GM21515 (cell line): Measurements from ENCODE around the gene ALKBH5.

ENCODE experiments used
- ATAC-seq: cut with Tn5 transposase; IDR thresholded peaks from one replicate; pipeline ENCODE4 v1.9.1; 2021; ENCODE audit not compliant: unreplicated experiment

Gene ALKBH5

DNA sequence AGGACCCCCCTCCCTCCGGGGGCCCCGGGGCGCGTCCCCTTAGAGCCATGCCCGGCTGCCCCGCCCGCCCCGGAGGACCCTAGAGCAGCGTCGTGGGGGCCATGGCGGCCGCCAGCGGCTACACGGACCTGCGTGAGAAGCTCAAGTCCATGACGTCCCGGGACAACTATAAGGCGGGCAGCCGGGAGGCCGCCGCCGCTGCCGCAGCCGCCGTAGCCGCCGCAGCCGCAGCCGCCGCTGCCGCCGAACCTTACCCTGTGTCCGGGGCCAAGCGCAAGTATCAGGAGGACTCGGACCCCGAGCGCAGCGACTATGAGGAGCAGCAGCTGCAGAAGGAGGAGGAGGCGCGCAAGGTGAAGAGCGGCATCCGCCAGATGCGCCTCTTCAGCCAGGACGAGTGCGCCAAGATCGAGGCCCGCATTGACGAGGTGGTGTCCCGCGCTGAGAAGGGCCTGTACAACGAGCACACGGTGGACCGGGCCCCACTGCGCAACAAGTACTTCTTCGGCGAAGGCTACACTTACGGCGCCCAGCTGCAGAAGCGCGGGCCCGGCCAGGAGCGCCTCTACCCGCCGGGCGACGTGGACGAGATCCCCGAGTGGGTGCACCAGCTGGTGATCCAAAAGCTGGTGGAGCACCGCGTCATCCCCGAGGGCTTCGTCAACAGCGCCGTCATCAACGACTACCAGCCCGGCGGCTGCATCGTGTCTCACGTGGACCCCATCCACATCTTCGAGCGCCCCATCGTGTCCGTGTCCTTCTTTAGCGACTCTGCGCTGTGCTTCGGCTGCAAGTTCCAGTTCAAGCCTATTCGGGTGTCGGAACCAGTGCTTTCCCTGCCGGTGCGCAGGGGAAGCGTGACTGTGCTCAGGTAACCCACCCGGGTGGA, 759 bp downstream of the ALKBH5 start:
- ATAC-seq: peak; percentile 2

DNA sequence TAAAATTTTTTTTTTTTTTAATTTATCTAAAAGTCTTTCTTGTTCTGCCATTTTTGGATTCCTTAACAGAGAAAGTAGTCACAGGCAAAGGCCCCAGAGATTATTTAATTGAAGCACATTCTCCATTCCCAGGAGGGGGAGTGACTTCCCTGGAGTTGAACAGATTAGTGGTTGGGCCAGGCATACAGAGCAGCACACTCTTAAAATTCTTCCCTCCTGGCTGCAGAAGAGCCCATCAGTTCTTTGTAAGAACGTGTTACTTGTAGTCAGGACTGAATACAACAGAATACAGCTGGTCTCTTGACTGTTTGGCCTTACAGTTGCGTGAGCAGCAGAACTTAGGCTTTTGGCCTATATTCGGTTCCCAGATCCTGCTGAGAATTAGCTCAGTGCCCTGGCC, 1.8 kb downstream of the ALKBH5 start:
- ATAC-seq: no peak

DNA sequence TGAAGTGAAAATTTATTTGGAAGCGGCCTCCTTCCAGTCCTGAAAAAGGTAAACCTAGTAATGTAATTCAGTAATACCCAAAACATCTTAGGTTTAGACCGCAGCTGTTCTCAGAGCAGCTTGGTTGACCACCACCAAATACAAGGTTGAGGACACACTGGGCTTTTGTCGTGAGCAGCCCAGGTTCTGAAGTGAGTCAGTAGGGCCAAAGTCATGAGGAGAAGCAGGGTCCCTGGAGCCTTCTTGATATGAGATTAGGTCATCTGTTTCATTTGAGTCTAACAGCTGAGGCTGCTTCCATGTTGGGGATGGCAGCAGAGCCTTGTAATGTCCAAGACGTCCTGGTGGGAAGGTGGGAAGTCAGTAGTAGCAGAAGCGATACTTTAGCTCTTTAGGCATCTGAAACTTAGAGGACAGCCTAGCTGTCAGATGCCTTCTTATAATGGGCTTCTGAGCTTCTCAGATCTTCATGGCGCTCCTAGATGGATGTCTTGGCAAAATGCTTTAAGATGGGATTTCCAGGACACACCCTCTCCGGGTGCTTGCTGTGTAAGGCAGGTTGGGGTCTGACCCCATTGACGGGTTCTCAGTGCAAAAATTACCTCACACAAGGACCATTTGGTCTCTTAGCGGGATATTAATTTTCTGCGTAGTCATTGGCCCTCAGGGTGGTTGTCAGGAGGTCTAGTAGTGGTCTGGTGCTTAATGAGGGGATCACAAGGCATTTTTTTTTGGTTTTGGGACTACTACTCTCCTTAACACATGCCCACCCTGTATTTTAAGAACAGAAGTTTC, 2.4 kb downstream of the ALKBH5 start:
- no peak for ATAC-seq

DNA sequence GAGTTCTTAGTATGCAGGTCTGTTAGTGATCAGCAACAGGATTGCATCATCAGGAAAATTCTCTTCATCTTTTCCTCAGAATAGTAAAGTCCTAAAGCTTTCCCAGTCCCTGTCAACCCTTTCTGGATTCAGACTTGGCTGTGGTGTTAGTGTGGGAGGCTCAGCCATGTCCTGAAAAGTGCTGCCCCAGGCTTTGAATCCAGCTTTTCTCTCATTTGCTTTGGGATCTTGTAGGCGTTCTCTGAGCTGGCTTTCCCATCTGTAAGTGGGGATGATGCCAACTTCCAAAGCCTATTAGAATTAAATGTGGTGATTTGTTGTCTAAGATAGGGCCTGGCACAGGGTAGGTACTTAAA, 3.0 kb downstream of the ALKBH5 start:
- ATAC-seq: no peak

DNA sequence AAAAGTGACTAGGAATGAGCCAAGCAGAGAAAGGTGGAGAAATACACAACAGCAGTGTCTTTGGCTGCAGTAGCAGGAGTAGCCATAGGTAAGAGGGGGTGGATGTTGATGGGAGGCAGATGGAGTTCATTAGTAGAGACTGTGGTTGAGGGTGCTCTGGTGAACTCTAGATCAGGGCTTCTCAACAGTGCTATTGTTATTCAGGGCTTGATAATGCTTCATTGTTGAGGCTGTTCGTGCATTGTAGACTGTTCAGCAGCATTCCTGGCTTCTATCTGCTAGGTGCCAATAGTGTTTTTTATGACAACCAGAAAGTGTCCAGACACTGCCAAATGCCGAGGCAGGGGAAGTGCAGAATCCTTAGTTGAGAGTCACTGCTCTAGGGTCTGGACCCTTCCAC, 3.6 kb downstream of the ALKBH5 start:
- ATAC-seq: no peak

DNA sequence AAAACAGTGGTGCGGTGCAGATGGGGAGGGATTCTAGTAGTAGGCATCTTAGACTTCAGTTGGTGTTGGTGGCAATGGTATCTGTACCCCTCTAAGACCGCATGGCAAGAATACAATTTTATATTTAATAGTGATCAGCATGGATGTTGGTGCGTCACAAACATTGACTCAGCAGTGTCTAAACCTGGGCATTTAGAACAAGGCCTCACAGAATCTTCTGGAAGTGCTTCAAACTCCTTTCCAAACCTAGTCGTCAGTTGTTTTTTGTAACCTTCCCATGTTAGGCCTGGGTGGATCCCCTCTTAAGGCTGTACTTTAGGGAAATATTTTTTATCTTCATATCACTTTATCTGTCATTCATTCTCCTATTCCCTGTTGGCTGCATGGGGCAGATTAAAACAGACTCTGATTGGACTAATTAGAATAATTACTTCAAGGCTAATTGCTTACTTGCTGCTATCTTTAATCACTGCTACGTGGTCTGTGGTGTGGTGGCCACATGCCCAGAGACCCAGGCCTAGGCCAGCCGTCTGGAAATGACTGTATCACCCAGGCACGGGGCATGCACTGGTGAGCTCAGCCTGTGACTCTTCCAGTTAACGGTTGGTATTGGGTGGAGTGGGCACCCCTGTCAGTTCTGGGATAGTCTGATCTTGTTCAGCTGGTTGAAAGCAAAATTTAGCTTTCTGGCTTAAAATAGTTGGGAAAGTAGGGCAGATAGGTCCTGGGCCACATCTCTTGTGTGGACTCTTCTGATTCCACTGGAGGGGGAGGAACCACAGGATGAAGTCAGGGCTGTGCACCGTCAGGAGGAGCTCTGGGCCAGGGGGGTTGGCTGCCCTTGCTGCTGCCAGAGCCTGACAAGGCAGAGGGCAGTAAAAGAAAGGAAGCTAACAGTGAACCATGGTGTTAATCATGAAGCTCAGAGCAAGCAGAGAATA, 4.5 kb downstream of the ALKBH5 start:
- ATAC-seq: no peak

DNA sequence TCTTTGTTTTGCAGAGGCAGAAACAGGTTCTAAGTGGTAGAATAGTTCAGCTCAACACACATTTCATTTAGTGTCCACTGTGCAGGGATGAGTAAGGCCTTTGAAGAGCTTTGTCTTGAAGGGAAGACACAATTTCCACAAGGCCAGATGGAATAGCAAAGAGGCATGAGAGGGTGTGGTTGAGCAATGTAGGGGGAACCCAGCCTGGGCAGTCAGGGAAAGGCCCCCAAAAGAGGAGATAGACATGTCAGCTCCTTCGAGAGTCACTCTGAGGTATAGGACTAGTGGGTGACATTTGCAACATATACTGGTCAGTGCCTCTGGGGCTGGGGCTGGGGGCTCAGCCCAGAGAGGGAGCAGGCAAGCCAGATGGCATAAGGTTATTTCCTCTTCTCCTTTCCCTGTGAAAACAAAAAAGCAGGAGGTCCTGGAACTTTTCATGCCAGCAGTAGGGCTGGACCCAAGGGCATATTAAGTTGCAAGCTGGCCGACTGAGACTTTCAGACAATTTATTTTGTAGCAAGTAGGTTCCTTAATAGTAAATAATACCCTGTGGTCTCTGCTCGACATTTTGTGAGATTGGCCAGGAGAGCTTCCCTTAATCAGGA, 7.1 kb downstream of the ALKBH5 start:
- no peak for ATAC-seq

DNA sequence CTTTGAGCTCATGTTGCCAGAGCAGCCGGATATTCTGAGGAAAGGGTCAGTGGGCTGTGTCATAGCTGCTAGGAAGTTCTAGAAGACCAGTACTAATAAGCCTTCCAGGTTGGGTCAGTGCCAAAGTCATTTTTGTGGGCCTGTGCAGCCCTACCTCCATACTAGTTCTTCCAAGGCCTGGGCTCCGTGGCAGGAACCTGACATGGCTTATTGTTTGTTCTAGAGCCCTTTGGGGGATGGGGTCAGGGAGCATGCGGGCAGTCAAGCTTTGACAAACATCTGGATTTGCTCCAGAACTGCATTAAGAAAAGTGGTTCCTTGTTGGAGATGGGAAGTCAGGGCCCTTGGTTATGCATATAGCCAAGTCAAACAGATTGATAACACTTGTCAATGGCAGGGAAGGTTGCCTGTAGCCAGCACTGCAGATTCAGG, 7.6 kb downstream of the ALKBH5 start:
- ATAC-seq: no peak

DNA sequence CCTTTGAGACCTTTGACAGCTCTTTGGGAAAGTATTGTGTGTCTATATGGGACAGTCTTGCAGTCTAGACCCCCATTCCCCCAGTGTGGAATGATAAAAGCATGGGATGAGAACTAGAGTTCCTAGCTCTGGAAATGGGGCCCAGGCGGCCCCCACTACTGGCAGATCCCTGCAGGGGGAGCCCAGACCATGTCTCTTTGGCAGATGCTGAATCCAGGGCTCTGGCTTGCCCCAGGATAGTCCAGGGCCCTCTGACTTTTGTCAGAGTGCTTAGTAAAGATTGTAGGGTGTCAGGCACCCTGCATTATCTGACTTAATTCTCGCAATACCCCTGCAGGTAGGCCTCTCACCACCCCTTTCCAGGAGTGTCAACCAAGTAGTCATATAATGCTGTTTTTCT, 8.3 kb downstream of the ALKBH5 start:
- ATAC-seq: no peak

DNA sequence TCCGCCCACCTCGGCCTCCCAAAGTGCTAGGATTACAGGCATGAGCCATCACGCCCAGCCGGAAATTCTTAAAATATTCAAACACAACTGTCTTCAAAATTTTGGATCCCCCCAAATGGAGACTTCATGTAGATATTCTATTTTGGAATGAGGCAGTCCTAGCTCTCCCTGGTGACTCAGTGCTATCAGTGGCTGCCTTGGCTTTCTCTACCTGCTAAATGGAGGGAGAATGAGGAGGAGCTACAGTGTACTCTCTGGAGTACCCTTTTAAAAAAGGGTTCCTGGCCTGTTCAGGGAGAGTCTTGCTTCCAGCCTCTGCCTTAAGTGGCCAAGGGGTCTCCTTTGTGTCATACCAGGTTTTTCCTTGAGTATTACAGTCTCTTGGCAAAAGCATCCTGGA, 10.8 kb downstream of the ALKBH5 start:
- no peak for ATAC-seq

DNA sequence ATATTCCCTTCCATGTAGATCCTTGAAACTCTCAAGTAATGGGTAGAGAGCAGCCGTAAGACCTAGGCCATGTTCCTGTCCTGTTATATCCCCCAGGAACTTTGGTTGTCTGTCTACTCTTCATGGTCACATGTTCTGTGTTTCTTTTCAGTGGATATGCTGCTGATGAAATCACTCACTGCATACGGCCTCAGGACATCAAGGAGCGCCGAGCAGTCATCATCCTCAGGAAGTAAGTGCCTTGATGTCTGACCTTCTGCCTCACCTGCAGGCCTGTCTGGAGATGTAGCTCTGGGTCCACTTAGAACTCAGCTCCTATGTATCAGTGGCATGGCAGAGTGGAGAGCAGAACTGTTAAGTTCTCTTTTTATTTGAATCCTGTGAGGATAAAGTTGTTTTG, 11.2 kb downstream of the ALKBH5 start:
- ATAC-seq: no peak

DNA sequence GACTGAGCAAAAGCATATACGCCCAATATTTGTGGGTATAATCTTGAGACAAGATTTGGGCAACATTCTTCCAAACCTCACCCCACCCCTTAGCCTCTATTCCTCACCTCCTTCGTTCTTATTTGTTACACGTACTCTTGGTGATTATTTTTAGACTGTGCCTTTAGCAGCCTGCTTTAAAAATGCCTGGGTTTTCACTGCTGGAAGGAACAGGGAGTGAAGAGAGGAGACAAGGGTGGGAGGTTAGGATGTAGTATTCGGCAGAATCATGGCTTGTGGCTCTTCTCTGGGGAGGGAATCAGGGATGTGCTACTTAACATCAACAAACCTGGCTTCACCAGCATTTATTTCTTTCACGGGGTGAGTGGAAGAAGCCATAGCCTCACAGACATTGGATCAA, 11.6 kb downstream of the ALKBH5 start:
- no peak for ATAC-seq

DNA sequence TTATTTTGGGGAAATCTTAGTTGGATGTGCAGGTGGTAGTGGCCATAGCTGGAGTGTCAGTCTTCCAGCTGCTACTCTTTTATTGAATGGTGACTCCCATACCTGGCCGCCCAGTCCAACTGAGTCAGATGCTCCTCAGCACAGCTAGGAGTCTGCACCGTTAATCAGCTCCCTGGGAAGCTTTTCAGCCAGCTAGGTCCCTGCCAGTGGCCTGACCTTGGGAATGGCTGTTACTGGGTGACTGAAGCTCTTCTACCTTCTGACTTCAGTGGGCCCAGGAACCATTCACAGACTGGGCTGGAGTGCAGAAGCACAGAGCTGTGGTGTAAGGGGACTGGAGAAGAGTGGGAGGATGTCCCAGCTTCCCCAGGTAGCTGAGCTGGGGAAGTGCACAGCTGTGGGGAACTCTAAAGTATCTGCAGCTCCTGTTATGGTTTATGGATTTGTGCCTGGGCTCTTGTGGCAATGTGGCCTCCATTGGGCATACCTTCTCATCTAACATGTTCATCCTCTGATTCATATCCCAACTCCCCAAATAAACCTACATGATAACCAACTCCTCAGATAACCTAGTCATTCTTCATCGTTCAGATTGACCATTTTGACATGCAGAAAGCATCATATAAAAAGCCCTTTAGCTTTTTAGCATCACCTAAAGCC, 14.0 kb downstream of the ALKBH5 start:
- ATAC-seq: no peak

DNA sequence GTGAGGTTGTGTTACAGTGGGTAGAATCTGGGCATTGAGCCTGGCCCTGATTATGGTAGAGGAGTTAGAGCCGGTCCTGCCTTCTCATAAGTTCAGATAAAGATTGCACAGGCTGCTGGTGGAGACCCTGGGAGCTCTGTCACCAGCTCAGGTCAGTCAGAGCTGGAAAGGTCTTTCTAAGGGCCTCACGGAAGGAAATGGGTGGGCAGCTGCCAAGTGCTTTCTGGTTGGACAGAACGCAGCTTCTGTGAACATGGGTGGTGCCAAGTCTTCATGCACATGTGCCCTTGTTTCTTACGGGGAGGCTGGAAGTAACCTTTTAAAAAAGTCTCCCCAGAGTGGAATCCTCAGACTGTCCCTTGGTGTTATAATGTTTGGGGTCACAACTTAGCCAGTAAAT, 14.9 kb downstream of the ALKBH5 start:
- ATAC-seq: no peak

DNA sequence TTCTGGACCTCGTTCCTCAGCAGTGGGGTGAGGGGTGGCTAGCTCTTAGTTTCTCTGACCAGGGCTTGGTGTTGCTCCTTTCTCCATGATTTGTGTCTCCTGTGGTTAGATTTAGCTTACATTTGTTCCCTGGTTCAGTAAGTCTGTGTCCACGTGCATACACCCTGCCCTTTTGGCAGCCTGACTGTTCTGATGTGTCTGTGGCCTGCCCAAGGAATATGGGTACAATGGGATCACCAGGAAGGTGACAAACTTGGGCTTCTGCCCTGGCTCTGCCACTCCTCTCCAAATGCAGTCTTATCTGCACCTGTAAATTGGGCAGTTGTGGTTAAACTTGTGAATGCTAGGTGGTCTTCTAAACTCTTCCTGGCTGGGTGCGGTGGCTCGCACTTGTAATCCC, 17.5 kb downstream of the ALKBH5 start:
- ATAC-seq: no peak

DNA sequence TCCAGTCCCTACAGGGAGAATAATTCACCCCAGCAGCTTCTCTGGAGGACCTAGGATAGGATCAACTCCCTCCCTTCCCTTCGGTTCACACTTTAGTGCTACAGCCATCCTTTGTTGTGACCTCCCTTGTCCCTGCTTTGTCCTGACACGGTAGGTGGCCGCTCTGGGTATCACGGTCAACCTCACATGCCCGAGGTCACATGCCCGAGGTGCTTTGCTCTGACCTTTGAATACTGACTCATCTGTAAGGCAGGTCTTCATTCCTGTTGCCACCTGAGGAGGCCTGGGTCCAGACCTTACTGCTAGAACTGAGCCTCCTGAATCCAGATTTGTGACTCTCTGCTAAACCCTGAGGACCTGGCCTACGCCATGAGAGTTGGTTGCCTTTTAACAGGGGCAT, 19.7 kb downstream of the ALKBH5 start:
- ATAC-seq: no peak

DNA sequence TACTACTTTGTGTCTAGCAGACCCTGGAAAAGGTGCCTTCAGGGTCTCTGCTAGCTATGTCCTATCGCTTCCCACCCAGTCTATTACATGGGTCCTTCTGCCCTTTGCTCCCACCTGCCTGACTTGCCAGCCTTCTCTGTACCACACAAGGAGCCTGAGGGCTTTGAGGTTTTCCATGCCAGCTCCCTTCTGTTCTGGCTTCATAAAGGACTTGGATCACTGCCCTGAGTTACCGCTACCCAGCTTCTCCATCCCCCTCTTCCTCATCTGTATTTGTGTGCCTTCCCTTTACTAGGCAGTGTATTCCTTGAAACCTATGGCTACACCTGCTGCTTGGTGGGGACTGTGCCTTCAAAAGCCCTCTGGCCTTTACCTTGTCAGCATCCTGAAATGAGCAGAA, 22.2 kb downstream of the ALKBH5 start:
- ATAC-seq: no peak

DNA sequence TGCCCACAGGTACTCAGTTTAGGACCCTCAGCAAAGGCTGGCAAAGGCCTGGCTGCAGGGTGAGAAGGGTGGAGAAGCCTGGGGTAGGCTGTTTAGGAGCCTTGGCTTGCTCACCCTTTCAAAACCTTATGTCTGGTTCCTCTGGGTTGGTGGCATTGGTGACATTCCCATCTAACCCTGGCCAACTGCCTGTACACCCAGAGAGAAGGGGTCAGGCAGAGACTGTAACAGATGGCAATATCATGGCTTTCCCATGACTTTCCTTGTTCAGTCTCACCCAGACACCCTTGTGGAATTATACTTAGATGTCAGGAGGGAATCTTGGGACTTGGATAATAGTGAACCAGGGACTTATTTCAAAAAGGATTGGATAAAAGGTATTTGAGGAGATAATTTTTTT, 23.3 kb downstream of the ALKBH5 start:
- ATAC-seq: no peak

DNA sequence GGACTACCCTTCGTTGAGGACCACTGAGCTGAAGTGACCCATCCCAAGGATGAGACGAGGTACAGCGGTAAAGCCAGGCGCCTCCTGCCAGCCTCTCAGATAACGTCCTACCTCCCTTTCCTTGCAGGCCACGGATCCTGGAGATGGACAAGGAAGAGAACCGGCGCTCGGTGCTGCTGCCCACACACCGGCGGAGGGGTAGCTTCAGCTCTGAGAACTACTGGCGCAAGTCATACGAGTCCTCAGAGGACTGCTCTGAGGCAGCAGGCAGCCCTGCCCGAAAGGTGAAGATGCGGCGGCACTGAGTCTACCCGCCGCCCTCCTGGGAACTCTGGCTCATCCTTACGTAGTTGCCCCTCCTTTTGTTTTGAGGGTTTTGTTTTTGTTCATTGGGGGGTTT, 24.5 kb downstream of the ALKBH5 start:
- no peak for ATAC-seq

DNA sequence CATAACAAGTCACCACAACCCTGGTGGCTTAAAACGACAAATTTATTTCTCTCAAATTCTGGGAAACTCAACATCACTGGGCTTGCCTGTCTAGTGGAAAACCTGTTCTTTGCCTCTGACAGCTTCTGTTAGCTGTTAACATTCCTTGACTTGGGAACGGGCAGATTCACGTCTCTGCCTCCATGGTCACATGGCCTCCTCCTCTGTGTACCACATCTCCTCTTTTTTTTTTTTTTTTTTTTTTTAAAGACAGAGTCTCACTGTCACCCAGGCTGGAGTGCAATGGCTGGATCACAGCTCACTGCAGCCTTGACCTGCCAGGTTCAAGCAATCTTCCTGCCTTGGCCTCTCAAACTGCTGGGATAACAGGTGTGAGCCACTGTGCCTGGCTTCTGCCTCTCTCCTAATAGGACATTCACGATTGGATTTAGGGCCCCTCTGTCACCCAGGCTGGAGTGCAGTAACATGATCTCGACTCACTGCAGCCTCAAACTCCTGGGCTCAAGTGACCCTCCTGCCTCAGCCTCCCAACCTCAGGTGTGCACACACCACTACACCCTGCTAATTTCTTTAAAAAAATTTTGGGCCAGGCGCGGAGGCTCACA, 30.1 kb downstream of the ALKBH5 start:
- no peak for ATAC-seq
